HEK293 (cell line): ENCODE measurements around the gene ECT2L.

Source experiments
- CTCF ChIA-PET: fragments of 350-600 bp; formaldehyde crosslinking; extraction: SDS; loops from one replicate; lab custom pipeline; 2021; ENCODE audit warnings: antibody characterized with exemption; lab: Yijun Ruan, JAX
- POLR2A ChIA-PET: fragments of 300-600 bp; formaldehyde crosslinking; extraction: SDS; loops from one replicate; lab custom pipeline; 2020; ENCODE audit warnings: antibody characterized with exemption, inconsistent platforms; lab: Yijun Ruan, JAX
- H3K27ac ChIP-seq: fragments of 200-500 bp; sonication (Bioruptor generic); 2 replicates; pipeline ENCODE4 v1.5.1; 2014; ENCODE audit warnings: low read depth, low read length, control low read depth, inconsistent platforms; ENCODE audit errors: extremely low read depth
- H3K36me3 ChIP-seq, 2 experiments: fragments of 200-500 bp in 1 of 2; sonication (Bioruptor generic) in 1 of 2; 1 replicate in 1 of 2; 2 replicates in 1 of 2; pipeline ENCODE4 v1.5.1; 2014 to 2017; ENCODE audit warnings: inconsistent platforms in 2 of 2, low read length in 2 of 2; ENCODE audit not compliant: control insufficient read depth in 2 of 2, insufficient read depth in 1 of 2
- H3K4me1 ChIP-seq: fragments of 200-500 bp; sonication (Bioruptor generic); 2 replicates; pipeline ENCODE4 v1.5.1; 2014; ENCODE audit warnings: mild to moderate bottlenecking, low read length, inconsistent platforms; ENCODE audit not compliant: control insufficient read depth, insufficient read depth
- H3K4me3 ChIP-seq: 2 replicates; pipeline ENCODE4 v1.5.1; 2011; ENCODE audit warnings: low read depth, mild to moderate bottlenecking, control low read depth, low read length, moderate library complexity
- H3K9me3 ChIP-seq: fragments of 200-500 bp; sonication (Bioruptor generic); 2 replicates; pipeline ENCODE4 v1.5.1; 2014; ENCODE audit warnings: low read depth, low read length, inconsistent platforms; ENCODE audit not compliant: control insufficient read depth, insufficient read depth
- ATF2 ChIP-seq: fragments of 450-650 bp; formaldehyde crosslinking; IDR thresholded peaks from 2 replicates; pipeline ENCODE4 v1.5.1; 2016; ENCODE audit warnings: missing biosample characterization, missing genetic modification characterization, low read depth
- CTCF ChIP-seq: fragments of 450-650 bp; formaldehyde crosslinking; IDR thresholded peaks from 2 replicates; pipeline ENCODE4 v1.5.1; 2016; ENCODE audit warnings: missing biosample characterization, missing genetic modification characterization
- FEZF1 ChIP-seq: fragments of 450-650 bp; formaldehyde crosslinking; IDR thresholded peaks from 2 replicates; pipeline ENCODE4 v1.5.1; 2016; ENCODE audit warnings: missing biosample characterization, missing genetic modification characterization
- MEIS1 ChIP-seq: sonication (generic); formaldehyde crosslinking; IDR thresholded peaks from 2 replicates; pipeline ENCODE4 v1.8.1; 2022; ENCODE audit warnings: missing genetic modification reagents, mild to moderate bottlenecking, borderline replicate concordance
- PRDM6 ChIP-seq: fragments of 450-650 bp; formaldehyde crosslinking; IDR thresholded peaks from 2 replicates; pipeline ENCODE4 v1.5.1; 2017; ENCODE audit warnings: missing biosample characterization, missing genetic modification characterization
- ZBTB26 ChIP-seq: fragments of 450-650 bp; formaldehyde crosslinking; optimal IDR thresholded peaks from 2 replicates; pipeline ENCODE3; 2016; ENCODE audit warnings: missing biosample characterization, mild to moderate bottlenecking, missing genetic modification characterization
- ZNF132 ChIP-seq: fragments of 450-650 bp; formaldehyde crosslinking; IDR thresholded peaks from 2 replicates; pipeline ENCODE4 v1.5.1; 2017; ENCODE audit warnings: missing biosample characterization, missing genetic modification characterization, borderline replicate concordance
- ZNF214 ChIP-seq: fragments of 450-650 bp; formaldehyde crosslinking; IDR thresholded peaks from 2 replicates; pipeline ENCODE4 v1.5.1; 2017; ENCODE audit warnings: missing biosample characterization, mild to moderate bottlenecking, missing genetic modification characterization, borderline replicate concordance
- ZNF248 ChIP-seq: fragments of 450-650 bp; formaldehyde crosslinking; IDR thresholded peaks from 2 replicates; pipeline ENCODE4 v1.5.1; 2017; ENCODE audit warnings: missing biosample characterization, missing genetic modification characterization
- ZNF26 ChIP-seq: fragments of 450-650 bp; formaldehyde crosslinking; IDR thresholded peaks from 2 replicates; pipeline ENCODE4 v1.5.1; 2016; ENCODE audit warnings: missing biosample characterization, missing genetic modification characterization
- ZNF266 ChIP-seq: fragments of 450-650 bp; formaldehyde crosslinking; IDR thresholded peaks from 2 replicates; pipeline ENCODE4 v1.5.1; 2016; ENCODE audit warnings: missing biosample characterization, missing genetic modification characterization, low read depth
- ZNF324 ChIP-seq: fragments of 450-650 bp; formaldehyde crosslinking; IDR thresholded peaks from 2 replicates; pipeline ENCODE4 v1.5.1; 2016; ENCODE audit warnings: missing biosample characterization, missing genetic modification characterization
- ZNF366 ChIP-seq: fragments of 450-650 bp; formaldehyde crosslinking; conservative IDR thresholded peaks from 2 replicates; pipeline ENCODE4 v1.5.1; 2016; ENCODE audit warnings: missing biosample characterization, missing genetic modification characterization
- ZNF416 ChIP-seq: fragments of 450-650 bp; formaldehyde crosslinking; IDR thresholded peaks from 2 replicates; pipeline ENCODE4 v1.5.1; 2016; ENCODE audit warnings: missing biosample characterization, missing genetic modification characterization
- ZNF510 ChIP-seq: fragments of 450-650 bp; formaldehyde crosslinking; IDR thresholded peaks from 2 replicates; pipeline ENCODE4 v1.5.1; 2018; ENCODE audit warnings: mild to moderate bottlenecking, missing genetic modification characterization, missing biosample characterization; ENCODE audit not compliant: insufficient replicate concordance
- ZNF558 ChIP-seq: fragments of 450-650 bp; formaldehyde crosslinking; IDR thresholded peaks from 2 replicates; pipeline ENCODE4 v1.5.1; 2016; ENCODE audit warnings: missing biosample characterization, missing genetic modification characterization
- ZNF610 ChIP-seq: fragments of 450-650 bp; formaldehyde crosslinking; IDR thresholded peaks from 2 replicates; pipeline ENCODE4 v1.5.1; 2016; ENCODE audit warnings: missing biosample characterization, missing genetic modification characterization, borderline replicate concordance
- ZNF621 ChIP-seq: fragments of 450-650 bp; formaldehyde crosslinking; IDR thresholded peaks from 2 replicates; pipeline ENCODE4 v1.5.1; 2017; ENCODE audit warnings: missing biosample characterization, missing genetic modification characterization
- ZNF624 ChIP-seq: fragments of 450-650 bp; formaldehyde crosslinking; IDR thresholded peaks from 2 replicates; pipeline ENCODE4 v1.5.1; 2017; ENCODE audit warnings: missing biosample characterization, missing genetic modification characterization
- ZNF654 ChIP-seq: fragments of 450-650 bp; formaldehyde crosslinking; IDR thresholded peaks from 2 replicates; pipeline ENCODE4 v1.5.1; 2016; ENCODE audit warnings: low read depth, missing biosample characterization, missing genetic modification characterization
- ZNF670 ChIP-seq: fragments of 450-650 bp; formaldehyde crosslinking; IDR thresholded peaks from 2 replicates; pipeline ENCODE4 v1.5.1; 2016; ENCODE audit warnings: missing biosample characterization, missing genetic modification characterization, low read depth
- ZNF776 ChIP-seq: fragments of 450-650 bp; formaldehyde crosslinking; IDR thresholded peaks from 2 replicates; pipeline ENCODE4 v1.5.0; 2017; ENCODE audit warnings: missing biosample characterization, missing genetic modification characterization, borderline replicate concordance
- ZNF777 ChIP-seq: fragments of 450-650 bp; formaldehyde crosslinking; IDR thresholded peaks from 2 replicates; pipeline ENCODE4 v1.5.1; 2017; ENCODE audit warnings: missing biosample characterization, missing genetic modification characterization, borderline replicate concordance
- ZSCAN30 ChIP-seq: fragments of 450-650 bp; IDR thresholded peaks from 2 replicates; pipeline ENCODE4 v1.5.1; 2018; ENCODE audit warnings: missing biosample characterization, mild to moderate bottlenecking, missing genetic modification characterization, moderate library complexity

ECT2L gene

GRCh38 chr6:138848461-138848860, 52.6 kb downstream of the ECT2L start:
- no peak overlapping the region for H3K4me3 ChIP-seq
- ChIA-PET POLR2A (no interaction called here), CTCF (interaction anchor here (0.5 to 1.2 kb wide), 2 partner anchors 9 to 32 kb away, joined by 3 to 8 read pairs; no protein-coding TSS in a partner anchor)
- H3K27ac ChIP-seq = no peak overlapping the region
- no peaks in the 10 kb centered on the region for H3K36me3 ChIP-seq
- no peaks in the 10 kb centered on the region for H3K9me3 ChIP-seq
- TF ChIP-seq ATF2 (tag by site-specific recombination) (no peak), ZNF776 (tag by site-specific recombination) (no peak), ZNF610 (no peak), ZNF654 (no peak), ZNF510 (no peak), ZNF26 (no peak), CTCF (tag by site-specific recombination) (no peak), ZNF214 (tag by site-specific recombination) (no peak), PRDM6 (tag by site-specific recombination) (no peak)
- H3K4me1 ChIP-seq = 0 out of 2 replicates have a peak, but pooled peaks cover 3% of the 10 kb centered on the region

GRCh38 chr6:138849791-138850190, 53.9 kb downstream of the ECT2L start:
- H3K36me3 ChIP-seq = no peaks in the 10 kb centered on the region
- no peak overlapping the region for H3K4me3 ChIP-seq
- H3K27ac ChIP-seq = no peak overlapping the region
- CTCF ChIA-PET = no interaction called here
- TF ChIP-seq ZNF777 (tag by site-specific recombination) = no peak
- no peak for TF ChIP-seq MEIS1
- TF ChIP-seq ZNF621 (tag by site-specific recombination) = no peak
- TF ChIP-seq FEZF1 (tag by site-specific recombination) = no peak
- no peak for TF ChIP-seq ZNF558 (tag by site-specific recombination)
- TF ChIP-seq ZNF366 (tag by site-specific recombination) = no peak
- TF ChIP-seq ZNF132 (tag by site-specific recombination) = no peak
- TF ChIP-seq ZBTB26 (tag by site-specific recombination) = no peak
- no peak for TF ChIP-seq ZNF266 (tag by site-specific recombination)
- no peak for TF ChIP-seq ZSCAN30 (tag by site-specific recombination)
- TF ChIP-seq ZNF670 (tag by site-specific recombination) = no peak
- no peak for TF ChIP-seq ZNF624 (tag by site-specific recombination)
- TF ChIP-seq ZNF324 (tag by site-specific recombination) = no peak
- no peak for TF ChIP-seq ZNF248
- no peak for TF ChIP-seq ZNF416 (tag by site-specific recombination)
- H3K4me1 ChIP-seq = no peaks in the 10 kb centered on the region
- POLR2A ChIA-PET = no interaction called here
- H3K9me3 ChIP-seq = no peaks in the 10 kb centered on the region
